Thyroid gland (tissue), 4 donors: ENCODE measurements around the gene TBC1D5.

ENCODE experiments used
- POLR2A ChIP-seq, 2 donors: fragments of 450-650 bp; IDR thresholded peaks; one replicate each; pipeline ENCODE4 v1.6.1; 2017; ENCODE audit warnings: antibody characterized with exemption in 2 of 2, mild to moderate bottlenecking in 2 of 2, moderate library complexity in 1 of 2
- TF ChIP-seq, protein P1 (sequence below), 6 experiments: fragments of 200-600 bp in 3 of 6; fragments of 450-650 bp in 3 of 6; sonication (generic) in 3 of 6; IDR thresholded peaks; one replicate each; pipeline ENCODE4 v1.5.1; 2016 to 2019; ENCODE audit warnings: antibody characterized with exemption in 6 of 6, mild to moderate bottlenecking in 2 of 6, inconsistent platforms in 1 of 6, moderate library complexity in 1 of 6

DNA sequence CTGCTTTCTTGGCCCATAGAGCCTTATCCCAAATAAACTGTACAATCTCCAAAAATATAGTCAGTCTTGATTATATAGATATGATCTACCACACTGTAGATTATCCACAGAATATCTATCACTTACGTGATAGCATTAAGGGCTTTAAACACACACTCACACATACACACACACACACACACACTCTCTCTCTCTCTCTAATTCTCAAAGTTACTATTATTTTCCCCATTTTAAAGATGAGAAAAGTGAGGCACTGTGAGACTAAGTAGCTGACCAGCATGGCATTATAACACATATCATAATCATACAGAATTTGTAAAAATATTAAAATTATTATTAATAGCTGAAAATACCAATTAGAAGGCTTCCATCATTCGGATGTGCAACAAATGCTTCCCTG is 4.2 kb downstream of the TBC1D5 start:
- TF ChIP-seq POLR2A (IDR thresholded peaks at IDR 0.05) = no peak
- TF ChIP-seq, protein P1, sequence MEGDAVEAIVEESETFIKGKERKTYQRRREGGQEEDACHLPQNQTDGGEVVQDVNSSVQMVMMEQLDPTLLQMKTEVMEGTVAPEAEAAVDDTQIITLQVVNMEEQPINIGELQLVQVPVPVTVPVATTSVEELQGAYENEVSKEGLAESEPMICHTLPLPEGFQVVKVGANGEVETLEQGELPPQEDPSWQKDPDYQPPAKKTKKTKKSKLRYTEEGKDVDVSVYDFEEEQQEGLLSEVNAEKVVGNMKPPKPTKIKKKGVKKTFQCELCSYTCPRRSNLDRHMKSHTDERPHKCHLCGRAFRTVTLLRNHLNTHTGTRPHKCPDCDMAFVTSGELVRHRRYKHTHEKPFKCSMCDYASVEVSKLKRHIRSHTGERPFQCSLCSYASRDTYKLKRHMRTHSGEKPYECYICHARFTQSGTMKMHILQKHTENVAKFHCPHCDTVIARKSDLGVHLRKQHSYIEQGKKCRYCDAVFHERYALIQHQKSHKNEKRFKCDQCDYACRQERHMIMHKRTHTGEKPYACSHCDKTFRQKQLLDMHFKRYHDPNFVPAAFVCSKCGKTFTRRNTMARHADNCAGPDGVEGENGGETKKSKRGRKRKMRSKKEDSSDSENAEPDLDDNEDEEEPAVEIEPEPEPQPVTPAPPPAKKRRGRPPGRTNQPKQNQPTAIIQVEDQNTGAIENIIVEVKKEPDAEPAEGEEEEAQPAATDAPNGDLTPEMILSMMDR (IDR thresholded peaks at IDR 0.05) = no peak
